ENCODE measurements around the gene RWDD3. TPM values are rescaled to one million over a fixed set of nuclear protein-coding genes. Genes with fewer than 3 reads are reported as not detected.

RWDD3 gene
- total RNA-seq, 1 donor from 2014 or later = 17.9 TPM

DNA sequence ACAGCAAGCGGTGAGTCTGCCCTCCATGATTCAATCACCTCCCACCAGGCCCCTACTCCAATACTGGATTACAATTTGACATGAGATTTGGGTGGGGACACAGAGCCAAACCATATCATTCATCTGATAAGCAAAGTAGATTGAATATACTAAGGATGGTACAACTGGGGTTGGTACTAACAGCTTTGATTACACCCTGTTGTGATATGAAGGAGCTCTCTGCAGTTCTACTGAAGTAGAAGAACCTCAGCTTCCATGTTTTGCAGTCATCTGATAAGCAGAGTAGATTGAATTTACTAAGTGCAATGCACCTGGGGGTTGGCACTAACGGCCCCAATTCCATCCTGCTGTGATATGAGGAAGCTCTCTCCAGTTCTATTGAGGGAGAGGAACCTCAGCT is 31.1 kb downstream of the RWDD3 start:
- TF ChIP-seq POLR2A (IDR thresholded peaks at IDR 0.05) (no peak), CTCF (IDR thresholded peaks at IDR 0.05) (no peak), POLR2AphosphoS5 (IDR thresholded peaks at IDR 0.05; ENCODE audit: insufficient read depth in 1 of 2, low read depth in 1 of 2) (no peak)
- intact Hi-C loops (cut with DNase I) = no loop called here
- H3K4me3 ChIP-seq = no peak overlapping the region
- no peak for DNase-seq (ENCODE audit: extremely low spot score in 2 of 2)
- H3K27ac ChIP-seq = no peak overlapping the region
- no peaks in the 10 kb centered on the region for H3K4me1 ChIP-seq
- no peaks in the 10 kb centered on the region for H3K27me3 ChIP-seq
- H3K9me3 ChIP-seq = no peaks in the 10 kb centered on the region
- H3K36me3 ChIP-seq = no peaks in the 10 kb centered on the region

DNA sequence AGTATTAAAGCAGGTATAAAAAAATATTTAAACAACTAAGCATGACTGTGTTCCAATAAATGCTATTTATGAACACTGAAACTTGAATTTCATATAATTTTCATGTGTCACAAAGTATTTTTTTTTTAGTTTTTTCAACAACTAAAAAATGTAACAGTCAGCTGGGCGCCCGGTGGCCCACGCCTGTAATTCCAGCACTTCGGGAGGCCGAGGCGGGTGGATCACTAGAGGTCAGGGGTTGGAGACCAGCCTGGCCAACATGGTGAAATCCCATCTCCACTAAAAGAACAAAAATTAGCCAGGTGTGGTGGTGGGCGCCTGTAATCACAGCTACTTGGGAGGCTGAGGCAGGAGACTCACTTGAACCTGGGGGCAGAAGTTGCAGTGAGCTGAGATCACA is 42.4 kb downstream of the RWDD3 start:
- H3K4me1 ChIP-seq = no peaks in the 10 kb centered on the region
- H3K4me3 ChIP-seq = no peak overlapping the region
- H3K27me3 ChIP-seq = no peaks in the 10 kb centered on the region
- no peak for DNase-seq (ENCODE audit: extremely low spot score in 2 of 2)
- H3K36me3 ChIP-seq = no peaks in the 10 kb centered on the region
- H3K27ac ChIP-seq = no peak overlapping the region
- intact Hi-C loops (cut with DNase I) = no loop called here
- TF ChIP-seq CTCF (IDR thresholded peaks at IDR 0.05) (no peak), POLR2A (IDR thresholded peaks at IDR 0.05) (no peak), POLR2AphosphoS5 (IDR thresholded peaks at IDR 0.05; ENCODE audit: insufficient read depth in 1 of 2, low read depth in 1 of 2) (no peak)
- H3K9me3 ChIP-seq = no peaks in the 10 kb centered on the region

DNA sequence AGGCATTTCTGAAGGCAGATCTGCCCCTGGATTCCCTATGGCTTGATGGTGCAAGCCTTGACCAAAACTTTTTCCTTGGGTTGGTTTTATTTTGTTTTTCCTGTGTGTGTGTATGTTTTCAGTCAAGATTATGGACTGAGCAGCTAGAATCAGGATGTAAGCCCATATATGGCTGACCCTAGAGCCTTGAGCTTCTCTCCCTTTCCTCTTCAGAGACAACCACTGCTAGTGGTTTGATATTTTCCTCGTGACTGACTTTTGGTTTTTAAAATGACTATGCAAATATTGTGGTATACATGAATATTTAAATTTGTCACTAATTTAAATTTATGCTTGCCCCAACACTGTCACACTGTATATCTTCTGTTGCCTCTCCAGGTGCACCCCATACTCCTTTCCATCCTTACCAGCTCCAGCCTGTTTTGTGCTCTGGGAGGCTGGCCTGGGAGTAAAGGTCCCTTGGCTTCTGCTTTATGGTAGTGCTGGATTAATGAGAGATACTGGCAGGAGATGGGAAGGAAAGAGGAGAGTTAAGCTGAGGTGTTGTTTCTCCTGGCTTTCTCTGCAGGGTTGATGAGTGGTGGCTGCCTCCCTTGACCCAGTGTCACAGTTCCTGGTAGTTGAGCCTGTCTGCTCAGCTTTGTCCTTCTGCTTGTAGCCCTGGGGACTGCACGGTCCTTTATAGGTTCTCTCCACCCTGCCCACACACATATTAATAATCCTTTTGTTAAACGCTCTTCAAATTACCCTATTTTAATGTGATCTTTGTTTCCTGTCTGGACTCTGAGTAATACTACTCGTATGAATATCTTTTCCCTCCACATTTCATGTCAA is 44.4 kb downstream of the RWDD3 start:
- intact Hi-C loops (cut with DNase I) = no loop called here
- TF ChIP-seq POLR2A (IDR thresholded peaks at IDR 0.05) (no peak), CTCF (IDR thresholded peaks at IDR 0.05) (no peak), POLR2AphosphoS5 (IDR thresholded peaks at IDR 0.05; ENCODE audit: insufficient read depth in 1 of 2, low read depth in 1 of 2) (no peak)
- no peaks in the 10 kb centered on the region for H3K27me3 ChIP-seq
- no peak for DNase-seq (ENCODE audit: extremely low spot score in 2 of 2)
- H3K27ac ChIP-seq = no peak overlapping the region
- no peaks in the 10 kb centered on the region for H3K4me1 ChIP-seq
- no peaks in the 10 kb centered on the region for H3K9me3 ChIP-seq
- no peaks in the 10 kb centered on the region for H3K36me3 ChIP-seq
- no peak overlapping the region for H3K4me3 ChIP-seq

DNA sequence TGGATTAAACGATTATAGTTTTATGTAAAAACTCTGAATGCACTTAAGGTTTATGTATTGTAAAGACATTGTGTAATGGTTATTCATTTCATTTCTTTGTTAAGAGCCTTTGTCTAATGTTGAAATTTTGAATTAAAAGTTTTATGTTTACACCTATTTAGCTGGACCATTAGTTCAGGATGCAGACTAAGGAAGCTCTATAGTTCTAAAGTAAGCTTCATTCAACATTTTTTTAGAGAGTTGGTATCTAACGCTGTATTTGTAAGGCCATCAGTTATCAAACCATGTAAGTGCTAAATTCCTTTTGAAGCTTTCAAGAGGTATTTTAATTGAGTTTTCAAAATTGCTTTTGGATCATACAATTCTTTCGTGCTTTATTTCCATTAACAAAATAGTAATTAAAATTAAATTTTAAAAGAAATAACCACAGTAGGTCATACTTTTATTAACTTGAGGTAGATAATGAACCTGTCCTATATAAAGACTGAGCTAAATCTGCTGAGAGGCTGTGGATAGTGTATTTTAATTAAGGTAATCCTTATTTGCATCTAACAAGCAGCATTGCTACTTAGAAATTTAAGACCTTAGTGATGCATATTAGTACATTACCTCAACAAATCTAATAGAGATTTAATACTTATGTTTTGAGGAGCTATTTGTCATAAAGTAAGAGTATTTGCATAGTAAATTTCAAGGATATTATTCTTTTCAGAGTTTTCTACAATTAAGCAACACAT is 47.9 kb downstream of the RWDD3 start:
- TF ChIP-seq POLR2A (IDR thresholded peaks at IDR 0.05) (no peak), POLR2AphosphoS5 (IDR thresholded peaks at IDR 0.05; ENCODE audit: insufficient read depth in 1 of 2, low read depth in 1 of 2) (no peak), CTCF (IDR thresholded peaks at IDR 0.05) (no peak)
- Histone ChIP-seq H3K9me3 (no peaks in the 10 kb centered on the region), H3K27ac (no peak overlapping the region), H3K36me3 (no peaks in the 10 kb centered on the region), H3K4me3 (no peak overlapping the region), H3K27me3 (no peaks in the 10 kb centered on the region), H3K4me1 (no peaks in the 10 kb centered on the region)
- intact Hi-C loops (cut with DNase I) = no loop called here
- no peak for DNase-seq (ENCODE audit: extremely low spot score in 2 of 2)

DNA sequence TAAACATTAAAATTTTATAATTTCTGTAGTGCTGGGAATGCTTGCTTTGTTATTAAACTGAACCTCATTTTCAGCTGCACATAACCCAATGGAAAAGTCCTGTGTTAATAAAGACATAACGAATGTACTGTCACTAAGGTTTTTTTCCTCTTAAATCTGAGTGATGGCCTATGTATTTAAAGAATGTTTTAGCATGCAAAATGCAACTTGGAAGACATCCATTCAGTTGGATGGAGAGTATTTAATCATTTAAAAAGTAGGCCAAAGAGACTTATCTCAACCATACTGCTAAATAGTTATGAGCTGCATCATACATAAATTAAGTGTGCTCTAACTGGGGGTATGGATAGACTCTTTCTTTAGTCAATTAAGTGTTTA is 48.5 kb downstream of the RWDD3 start:
- intact Hi-C loops (cut with DNase I) = no loop called here
- no peaks in the 10 kb centered on the region for H3K27me3 ChIP-seq

More for the DNA sequence above, 48.5 kb downstream of the RWDD3 start:
- TF ChIP-seq POLR2AphosphoS5 (IDR thresholded peaks at IDR 0.05; ENCODE audit: insufficient read depth in 1 of 2, low read depth in 1 of 2) = no peak
- TF ChIP-seq POLR2A (IDR thresholded peaks at IDR 0.05) = no peak
- TF ChIP-seq CTCF (IDR thresholded peaks at IDR 0.05) = no peak
- Histone ChIP-seq H3K4me3 (no peak overlapping the region), H3K27ac (no peak overlapping the region), H3K36me3 (no peaks in the 10 kb centered on the region), H3K9me3 (no peaks in the 10 kb centered on the region), H3K4me1 (no peaks in the 10 kb centered on the region)
- no peak for DNase-seq (ENCODE audit: extremely low spot score in 2 of 2)
